Mucosa of descending colon (tissue), 3 donors: ENCODE measurements around the gene GPR39. TPM values are rescaled to one million over a fixed set of nuclear protein-coding genes. Genes with fewer than 3 reads are reported as not detected.

Source experiments
- ATAC-seq: fragments of 200-7000 bp; cut with Tn5 transposase; one replicate; pipeline ENCODE4 v1.9.1; 2020; ENCODE audit warnings: mild to moderate bottlenecking, moderate library complexity
- DNase-seq, 3 donors: peaks; one replicate each; pipeline ENCODE4 v3.0.0-alpha.2; 2020
- H3K36me3 ChIP-seq: fragments of 200-600 bp; one replicate; pipeline ENCODE4 v1.8.0; 2021; ENCODE audit warnings: low read depth, mild to moderate bottlenecking
- H3K4me1 ChIP-seq: fragments of 200-600 bp; one replicate; pipeline ENCODE4 v1.8.0; 2021; ENCODE audit warnings: low read depth, mild to moderate bottlenecking
- H3K4me3 ChIP-seq: fragments of 200-600 bp; one replicate; pipeline ENCODE4 v1.8.0; 2021; ENCODE audit warnings: mild to moderate bottlenecking
- H3K9me3 ChIP-seq: fragments of 200-600 bp; one replicate; pipeline ENCODE4 v1.8.0; 2021; ENCODE audit warnings: mild to moderate bottlenecking
- CTCF ChIP-seq: fragments of 200-600 bp; IDR thresholded peaks from one replicate; pipeline ENCODE4 v1.8.0; 2022; ENCODE audit warnings: antibody characterized with exemption, mild to moderate bottlenecking
- intact Hi-C, 2 donors: fragments of 100-400 bp; cut with DNase I in 1 of 2; cut with micrococcal nuclease in 1 of 2; formaldehyde crosslinking; loops; one replicate each; pipeline versions ENCODE4 v1.11.0 to v1.11.1; 2022; cut with DNase I, micrococcal nuclease
- total RNA-seq, 3 donors: library from RNA; stranded (reverse); fragmentation: NEBNext Ultra II Directional in 2 of 3; extraction: Animal tissue kit (Norgen Biotek cat#: 25700) in 2 of 3; gene quantifications; one replicate each; pipeline versions ENCODE4 v1.2.1 to v1.2.4, GENCODE V29; 2021 to 2023
- donor health status: DM: no; HTN: no; CAD: no; lungs with moderate emphysema.
- donor health status: DM: no; HTN: no; CAD: no.
- donor health status: DM: no; HTN: yes; CAD: no.

Gene GPR39
- total RNA-seq, 3 donors from 2014 or later = 11.6 to 33.7 (median 20.6) TPM

- ATAC-seq (no peak), DNase-seq (no peak)
- no peak overlapping the region for H3K4me3 ChIP-seq
- no peak for TF ChIP-seq CTCF
- intact Hi-C loops = no loop called here
- H3K4me1 ChIP-seq = no peaks in the 10 kb centered on the region
- no peaks in the 10 kb centered on the region for H3K9me3 ChIP-seq
- H3K36me3 ChIP-seq = no peaks in the 10 kb centered on the region
These were observed 228.6 kb downstream of the GPR39 start for GRCh38 chr2:132645176-132645575.

GRCh38 chr2:132645722-132646539 lies 229.3 kb downstream of the GPR39 start:
- H3K4me3 ChIP-seq = no peak overlapping the region
- TF ChIP-seq CTCF = no peak
- H3K4me1 ChIP-seq = no peaks in the 10 kb centered on the region
- intact Hi-C loops = no loop called here
- no peaks in the 10 kb centered on the region for H3K9me3 ChIP-seq
- H3K36me3 ChIP-seq = no peaks in the 10 kb centered on the region
- no peak for ATAC-seq
- DNase-seq = no peak

- Histone ChIP-seq H3K9me3 (no peaks in the 10 kb centered on the region), H3K36me3 (no peaks in the 10 kb centered on the region), H3K4me3 (no peak overlapping the region), H3K4me1 (no peaks in the 10 kb centered on the region)
- ATAC-seq (no peak), DNase-seq (no peak)
- intact Hi-C loops = no loop called here
- no peak for TF ChIP-seq CTCF
These were observed 230.0 kb downstream of the GPR39 start for GRCh38 chr2:132646540-132647108.

GRCh38 chr2:132651115-132652045 lies 234.8 kb downstream of the GPR39 start:
- no peaks in the 10 kb centered on the region for H3K9me3 ChIP-seq
- no peak for ATAC-seq
- TF ChIP-seq CTCF = no peak
- no peaks in the 10 kb centered on the region for H3K4me1 ChIP-seq
- intact Hi-C loops = no loop called here
- no peak overlapping the region for H3K4me3 ChIP-seq
- no peaks in the 10 kb centered on the region for H3K36me3 ChIP-seq
- DNase-seq = no peak

- no peak for TF ChIP-seq CTCF
- DNase-seq (no peak), ATAC-seq (no peak)
- H3K9me3 ChIP-seq = no peaks in the 10 kb centered on the region
- no peaks in the 10 kb centered on the region for H3K4me1 ChIP-seq
- H3K36me3 ChIP-seq = no peaks in the 10 kb centered on the region
- no peak overlapping the region for H3K4me3 ChIP-seq
- intact Hi-C loops = no loop called here
These were observed 235.9 kb downstream of the GPR39 start for GRCh38 chr2:132652474-132652873.
